ENCODE results near the gene MROH2A. TPM values are rescaled to one million over a fixed set of nuclear protein-coding genes. Genes with fewer than 3 reads are reported as not detected.
A peak's percentile ranks its signal among the peaks of the same experiment; 100 is the strongest.

The MROH2A gene
- total RNA-seq, 1 experiment from 2014 or later: not detected

GRCh38 chr2:233832869-233833311 is 54.8 kb downstream of the MROH2A start:
- POLR2A ChIA-PET: no interaction called here
- intact Hi-C loops (cut with micrococcal nuclease): loop anchor here (10.0 kb wide), 1 partner anchor 348 kb away; no protein-coding TSS in a partner anchor
- RAD21 ChIA-PET (ENCODE audit: low non-redundant PET in 1 of 2, low total read pairs in 2 of 2, uncharacterized antibody in 2 of 2, unreplicated experiment in 2 of 2): no interaction called here
- no peaks in the 10 kb centered on the region for H3K9me2 ChIP-seq (ENCODE audit: insufficient read depth)
- H4K20me1 ChIP-seq (ENCODE audit: insufficient read depth): peaks cover 4% of the 10 kb centered on the region; the same call in 1 of the 2 replicates
- H3K4me1 ChIP-seq (ENCODE audit: control insufficient read depth in 1 of 2, insufficient read depth in 2 of 2, low read length in 2 of 2): no peaks in the 10 kb centered on the region
- CTCF ChIA-PET: interaction anchor here (1.0 to 1.8 kb wide), 3 partner anchors 25 to 581 kb away, joined by 3 to 5 read pairs (median 3); partner anchors contain the start of gene ATG16L1
- ATAC-seq (peak; percentile 71), DNase-seq (ENCODE audit: low read depth, low spot score) (peak; percentile 7)
- no TSS peak for BruUV-seq (replicated peaks)
- H3K9ac ChIP-seq (ENCODE audit: low read length): no peak overlapping the region
- no peak overlapping the region for H3K4me3 ChIP-seq (replicated peaks in 1 of 2; ENCODE audit: low read depth in 1 of 2, low read length in 2 of 2)
- H3K79me2 ChIP-seq (ENCODE audit: insufficient read depth, low read length): peaks cover 37% of the 10 kb centered on the region
- TF ChIP-seq EGR1 (IDR thresholded peaks at IDR 0.05; ENCODE audit: low read depth) (no peak), POLR2AphosphoS5 (IDR thresholded peaks at IDR 0.05; ENCODE audit: low read depth, low read length) (peak; percentile 11; the same call in 1 of the 2 replicates), CTCF (IDR thresholded peaks at IDR 0.05 in 2 of 3, conservative IDR thresholded peaks at IDR 0.05 in 1 of 3; ENCODE audit: borderline replicate concordance in 1 of 3, insufficient read depth in 1 of 3, low read depth in 2 of 3, low read length in 2 of 3) (peak in 1 of 3 experiments; percentile 31; a peak in 2 of 6 replicates), RAD21 (IDR thresholded peaks at IDR 0.05; ENCODE audit: low read depth) (peak; percentile 58)
- no peak overlapping the region for H3K27ac ChIP-seq (ENCODE audit: low read depth, low read length)
- no peak overlapping the region for H3K4me2 ChIP-seq (ENCODE audit: low read length)
- no peaks in the 10 kb centered on the region for H3K9me3 ChIP-seq (ENCODE audit: control insufficient read depth in 1 of 2, insufficient read depth in 1 of 2, low read depth in 1 of 2, low read length in 2 of 2)
- no peak overlapping the region for H2AFZ ChIP-seq (ENCODE audit: low read depth, low read length, poor library complexity, severe bottlenecking)
- peaks cover 26 to 30% of the 10 kb centered on the region in 2 experiments for H3K36me3 ChIP-seq (ENCODE audit: control insufficient read depth in 1 of 2, insufficient read depth in 2 of 2, low read length in 2 of 2)
- no peaks in the 10 kb centered on the region for H3K27me3 ChIP-seq (ENCODE audit: insufficient read depth, low read length)

- BruUV-seq (replicated peaks): TSS peak; percentile 19
- H3K9ac ChIP-seq (ENCODE audit: low read length): no peak overlapping the region
- RAD21 ChIA-PET (ENCODE audit: low non-redundant PET in 1 of 2, low total read pairs in 2 of 2, uncharacterized antibody in 2 of 2, unreplicated experiment in 2 of 2): no interaction called here
- ATAC-seq (no peak), DNase-seq (ENCODE audit: low read depth, low spot score) (no peak)
- H4K20me1 ChIP-seq (ENCODE audit: insufficient read depth): peaks cover 9% of the 10 kb centered on the region; the same call in 1 of the 2 replicates
- H3K36me3 ChIP-seq (ENCODE audit: control insufficient read depth in 1 of 2, insufficient read depth in 2 of 2, low read length in 2 of 2): peaks cover 30 to 35% of the 10 kb centered on the region in 2 experiments
- CTCF ChIA-PET: interaction anchor here (1.0 to 1.8 kb wide), 2 partner anchors 429 to 582 kb away, joined by 3 to 5 read pairs; partner anchors contain the start of gene ATG16L1
- no peaks in the 10 kb centered on the region for H3K9me3 ChIP-seq (ENCODE audit: control insufficient read depth in 1 of 2, insufficient read depth in 1 of 2, low read depth in 1 of 2, low read length in 2 of 2)
- peaks cover 41% of the 10 kb centered on the region for H3K79me2 ChIP-seq (ENCODE audit: insufficient read depth, low read length)
- no peak overlapping the region for H2AFZ ChIP-seq (ENCODE audit: low read depth, low read length, poor library complexity, severe bottlenecking)
- POLR2A ChIA-PET: no interaction called here
- H3K27ac ChIP-seq (ENCODE audit: low read depth, low read length): no peak overlapping the region
- no peaks in the 10 kb centered on the region for H3K9me2 ChIP-seq (ENCODE audit: insufficient read depth)
- no peaks in the 10 kb centered on the region for H3K4me1 ChIP-seq (ENCODE audit: control insufficient read depth in 1 of 2, insufficient read depth in 2 of 2, low read length in 2 of 2)
- TF ChIP-seq POLR2AphosphoS5 (IDR thresholded peaks at IDR 0.05; ENCODE audit: low read depth, low read length) (peak; percentile 7; the same call in 1 of the 2 replicates), POLR2A (IDR thresholded peaks at IDR 0.05; ENCODE audit: borderline replicate concordance, extremely low read depth, insufficient read depth, insufficient read length) (no peak), JUND (IDR thresholded peaks at IDR 0.05) (no peak), EZH2 (IDR thresholded peaks at IDR 0.05) (no peak), YY1 (IDR thresholded peaks at IDR 0.05; ENCODE audit: extremely low read depth, insufficient replicate concordance, low read depth, low read length) (no peak), ELF1 (IDR thresholded peaks at IDR 0.05; ENCODE audit: borderline replicate concordance, low read depth) (no peak)
- intact Hi-C loops (cut with micrococcal nuclease): loop anchor here (10.0 kb wide), 1 partner anchor 349 kb away; no protein-coding TSS in a partner anchor
- no peak overlapping the region for H3K4me2 ChIP-seq (ENCODE audit: low read length)
- no peak overlapping the region for H3K4me3 ChIP-seq (replicated peaks in 1 of 2; ENCODE audit: low read depth in 1 of 2, low read length in 2 of 2)
- no peaks in the 10 kb centered on the region for H3K27me3 ChIP-seq (ENCODE audit: insufficient read depth, low read length)
Measured at GRCh38 chr2:233833345-233833744, 55.2 kb downstream of the MROH2A start.

All from HCT116 (cell line).